Cardiac septum (tissue), 1 donor: ENCODE results near the gene UGGT2. TPM values are rescaled to one million over a fixed set of nuclear protein-coding genes. Genes with fewer than 3 reads are reported as not detected.
A peak's percentile ranks its signal among the peaks of the same experiment; 100 is the strongest.
"Not testable (repeated sequence)": the region's sequence is repeated elsewhere in the genome, so short reads cannot be mapped to it uniquely, and the experiment has no call there.

Experiments
- DNase-seq: peaks from one replicate; pipeline ENCODE4 v3.0.0-alpha.2; 2020; ENCODE audit warnings: low spot score
- intact Hi-C: fragments of 100-400 bp; cut with DNase I; formaldehyde crosslinking; loops from one replicate; pipeline ENCODE4 v1.14.0; 2022
- total RNA-seq: library from RNA; stranded (reverse); fragmentation: NEBNext Ultra II Directional; extraction: Animal tissue kit (Norgen Biotek cat#: 25700); gene quantifications from one replicate; pipeline ENCODE4 v1.2.1, GENCODE V29; 2021
- donor health status: DM: no; HTN: no; CAD: no.

Gene UGGT2
- total RNA-seq, 1 donor from 2014 or later: 13.9 TPM

DNA sequence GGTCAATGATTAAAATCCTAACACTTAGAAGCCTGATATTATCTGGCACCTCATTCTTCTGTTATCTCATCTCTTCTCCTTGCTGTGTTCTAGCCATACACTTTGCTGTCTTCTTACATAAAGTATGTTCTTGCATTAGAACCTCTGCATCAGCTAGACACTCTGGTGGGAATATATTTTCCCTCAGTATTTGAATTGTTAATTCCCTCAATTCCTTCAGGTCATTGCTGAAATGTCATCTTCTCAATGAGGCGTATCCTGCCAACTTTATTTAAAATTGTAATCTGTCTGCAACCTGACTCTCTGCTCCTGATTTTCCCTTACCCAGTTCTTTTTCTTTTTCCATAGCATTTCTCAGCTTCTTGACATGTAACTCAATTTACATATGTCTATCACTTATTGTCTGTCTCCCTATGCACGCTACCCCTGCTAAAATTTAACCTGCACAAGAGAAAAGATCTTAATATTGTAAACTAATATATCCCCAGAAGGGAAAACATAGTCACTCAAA, 138.2 kb downstream of the UGGT2 start:
- intact Hi-C loops: no loop called here
- no peak for DNase-seq

DNA sequence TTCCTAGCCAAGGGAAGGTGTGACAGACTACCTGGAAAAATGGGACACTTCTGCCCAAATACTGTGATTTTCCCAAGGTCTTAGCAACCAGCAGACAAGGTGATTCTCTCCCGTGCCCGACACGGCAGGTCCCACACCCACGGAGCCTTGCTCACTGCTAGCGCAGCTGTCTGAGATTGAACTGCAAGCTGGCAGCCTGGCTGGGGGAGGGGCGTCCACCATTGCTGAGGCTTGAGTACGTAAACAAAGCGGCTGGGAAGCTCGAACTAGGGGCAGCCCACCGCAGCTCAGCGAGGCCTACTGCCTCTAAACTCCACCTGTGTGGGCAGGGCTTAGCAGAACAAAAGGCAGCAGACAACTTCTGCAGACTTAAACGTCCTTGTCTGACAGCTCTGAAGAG, 146.2 kb downstream of the UGGT2 start:
- intact Hi-C loops: no loop called here
- no peak for DNase-seq

DNA sequence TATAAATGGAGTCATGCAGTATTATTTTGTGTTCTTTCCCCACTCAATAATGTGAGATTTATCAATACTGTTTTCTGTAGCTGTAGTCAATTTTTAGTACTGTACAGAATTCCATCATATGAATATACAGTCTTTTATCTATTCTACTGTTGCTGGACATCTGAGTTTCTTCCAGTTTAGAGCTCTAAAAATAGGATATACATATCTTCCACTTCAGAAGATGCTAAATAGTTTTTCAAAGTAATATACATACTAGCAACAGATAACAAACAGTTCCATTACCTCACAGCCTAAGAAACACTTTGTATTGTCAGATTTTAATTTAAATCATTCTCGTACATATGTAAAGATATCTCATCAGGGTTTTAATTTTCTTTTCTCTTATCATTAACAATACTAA, 149.6 kb downstream of the UGGT2 start:
- intact Hi-C loops: no loop called here
- no peak for DNase-seq

DNA sequence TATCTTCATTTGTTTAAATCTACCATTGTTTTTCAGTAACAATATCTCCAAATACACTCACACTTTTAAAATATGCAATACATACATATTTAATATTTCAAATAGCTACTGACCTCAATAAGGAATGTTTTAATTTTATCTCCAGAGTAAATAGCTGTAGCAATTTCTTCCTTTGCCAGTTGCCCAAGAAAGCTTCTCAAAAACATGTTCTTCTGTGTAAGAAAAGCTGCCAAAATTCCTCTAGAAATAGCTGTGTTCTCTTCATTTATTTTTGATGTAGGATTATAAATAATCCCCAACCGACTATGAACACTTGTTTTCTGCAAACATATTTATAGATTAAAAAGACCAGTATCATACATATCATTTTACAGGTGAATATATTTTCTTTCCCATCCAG, 150.5 kb downstream of the UGGT2 start:
- no peak for DNase-seq

DNA sequence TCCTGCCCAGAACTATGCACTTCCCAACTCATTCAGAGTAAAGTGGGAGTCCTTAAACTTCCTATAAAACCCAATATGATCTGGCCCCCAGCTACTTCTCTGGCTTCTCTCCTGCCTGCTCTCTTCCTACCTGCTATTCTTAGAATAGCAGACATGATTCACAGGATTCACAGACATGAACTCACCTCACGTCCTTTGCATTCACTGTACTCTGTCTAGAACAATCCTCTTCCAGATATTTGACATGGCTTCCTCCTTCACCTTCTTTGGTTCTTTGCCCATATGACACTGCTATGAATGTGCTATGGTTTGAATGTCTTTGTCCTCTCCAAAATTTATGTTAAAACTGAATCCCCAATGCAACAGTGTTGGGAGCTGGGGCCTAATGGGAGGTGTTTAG, 154.9 kb downstream of the UGGT2 start:
- DNase-seq: no peak
- intact Hi-C loops: no loop called here

More for the DNA sequence above, 150.5 kb downstream of the UGGT2 start:
- intact Hi-C loops: no loop called here

DNA sequence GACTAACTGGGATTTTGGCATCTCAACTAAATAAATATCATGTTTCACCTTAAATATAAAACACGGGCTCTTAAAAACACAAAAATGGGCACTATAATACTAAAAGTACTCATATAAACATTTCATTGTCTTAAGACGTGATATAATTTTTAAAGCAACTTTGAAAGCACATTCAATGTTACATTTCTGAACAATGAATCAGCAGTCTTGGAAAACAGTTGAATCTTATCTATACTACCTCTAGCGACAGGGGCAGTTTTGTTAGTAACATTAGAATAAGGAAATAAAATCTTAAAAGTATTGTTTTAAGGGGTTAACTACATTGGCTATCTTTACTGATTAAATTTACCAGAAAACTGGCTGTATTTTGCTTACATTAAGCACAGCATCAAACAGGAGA, 156.9 kb downstream of the UGGT2 start:
- no peak for DNase-seq
- intact Hi-C loops: no loop called here

DNA sequence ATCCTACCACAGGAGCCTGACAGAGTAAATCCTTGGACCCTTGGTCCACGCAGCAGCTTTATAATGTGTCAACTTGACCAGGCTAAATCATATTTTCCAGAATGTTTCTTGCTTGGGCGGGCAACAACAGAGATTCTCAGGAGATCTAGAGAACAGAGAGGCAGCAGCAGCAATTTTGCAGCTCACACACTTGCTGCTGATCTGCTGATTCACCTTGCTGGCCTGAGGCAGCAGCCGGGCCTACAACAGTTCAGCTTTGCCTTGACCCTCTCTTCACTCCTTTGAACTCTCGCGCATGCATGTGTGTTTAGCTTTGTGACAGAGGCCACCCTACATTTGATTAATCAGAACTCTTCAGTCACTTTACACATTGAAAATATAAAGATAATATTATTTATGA, 159.3 kb downstream of the UGGT2 start:
- intact Hi-C loops: no loop called here
- DNase-seq: no peak

DNA sequence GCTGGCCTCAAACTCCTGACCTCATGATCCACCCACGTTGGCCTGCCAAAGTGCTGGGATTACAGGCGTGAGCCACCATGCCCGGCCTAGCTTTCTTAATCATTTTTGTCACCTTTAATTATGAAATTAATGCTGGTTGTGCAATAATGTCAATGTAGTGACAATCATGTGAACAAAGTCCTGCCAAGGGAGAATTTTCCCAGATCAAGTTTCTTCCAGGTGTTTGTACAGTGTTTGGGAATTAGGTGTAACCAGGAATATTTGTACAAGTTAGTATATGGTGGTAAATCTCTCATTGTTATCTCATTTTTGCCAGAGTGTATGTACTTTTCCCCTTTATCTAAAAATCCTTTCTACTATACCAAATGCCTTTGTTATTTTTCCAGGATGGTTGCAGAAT, 171.1 kb downstream of the UGGT2 start:
- intact Hi-C loops: no loop called here
- DNase-seq: no peak

DNA sequence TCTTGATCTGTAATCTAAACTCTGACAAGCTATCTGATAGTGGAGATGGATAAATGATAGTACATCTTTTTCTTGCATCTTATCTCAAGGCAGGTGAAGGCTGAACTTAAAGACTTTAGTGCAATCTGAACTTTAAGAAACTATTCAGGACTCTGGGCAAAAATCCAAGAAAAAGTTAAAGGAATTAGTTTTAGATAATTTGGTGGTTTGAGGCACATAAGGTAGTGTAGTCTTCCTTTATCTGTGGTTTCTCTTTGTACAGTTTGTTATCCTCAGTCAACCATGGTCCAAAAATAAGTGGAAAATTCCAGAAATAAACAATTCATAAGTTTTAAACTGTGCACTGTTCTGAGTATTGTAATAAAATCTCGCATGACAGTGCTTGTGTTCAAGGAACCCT, 172.9 kb downstream of the UGGT2 start:
- intact Hi-C loops: no loop called here

DNA sequence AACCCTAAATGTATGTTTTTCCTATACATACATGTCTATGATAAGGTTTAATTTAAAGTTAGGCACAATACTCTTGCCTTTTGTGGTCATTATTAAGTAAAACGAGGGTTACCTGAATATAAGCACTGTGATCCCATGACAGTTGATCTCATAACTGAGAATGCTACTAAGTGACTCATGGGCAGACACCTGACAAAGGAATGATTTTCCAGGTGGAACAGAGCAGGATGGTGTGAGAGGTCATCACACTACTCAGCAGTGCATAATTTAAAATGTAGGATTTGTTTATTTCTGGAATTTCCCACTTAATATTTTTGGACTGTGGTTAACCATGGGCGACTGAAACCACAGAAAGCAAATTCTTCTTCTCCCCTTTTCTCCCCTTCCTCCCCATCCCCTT, 178.9 kb downstream of the UGGT2 start:
- no peak for DNase-seq
- intact Hi-C loops: no loop called here

More for the DNA sequence above, 172.9 kb downstream of the UGGT2 start:
- DNase-seq: no peak

DNA sequence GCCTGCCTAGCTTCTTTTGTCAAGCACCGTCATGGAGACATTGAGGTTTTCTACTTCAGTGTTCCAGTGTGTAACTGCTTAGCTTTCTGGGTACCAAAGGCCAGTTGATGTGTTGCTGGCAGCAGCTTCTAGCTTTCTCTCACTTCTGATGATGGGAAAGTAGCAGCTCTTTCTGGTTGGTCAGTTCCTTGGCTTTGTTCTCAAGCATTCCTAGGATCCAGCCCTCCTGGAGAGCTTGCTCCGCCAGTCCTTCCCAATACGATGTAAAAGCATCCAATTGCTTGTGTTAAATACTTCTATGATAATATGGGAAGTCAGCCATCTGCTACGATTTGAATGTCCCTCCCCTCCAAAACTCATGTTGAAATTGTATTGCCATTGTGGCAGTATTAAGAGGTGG, 182.8 kb downstream of the UGGT2 start:
- intact Hi-C loops: no loop called here
- no peak for DNase-seq

DNA sequence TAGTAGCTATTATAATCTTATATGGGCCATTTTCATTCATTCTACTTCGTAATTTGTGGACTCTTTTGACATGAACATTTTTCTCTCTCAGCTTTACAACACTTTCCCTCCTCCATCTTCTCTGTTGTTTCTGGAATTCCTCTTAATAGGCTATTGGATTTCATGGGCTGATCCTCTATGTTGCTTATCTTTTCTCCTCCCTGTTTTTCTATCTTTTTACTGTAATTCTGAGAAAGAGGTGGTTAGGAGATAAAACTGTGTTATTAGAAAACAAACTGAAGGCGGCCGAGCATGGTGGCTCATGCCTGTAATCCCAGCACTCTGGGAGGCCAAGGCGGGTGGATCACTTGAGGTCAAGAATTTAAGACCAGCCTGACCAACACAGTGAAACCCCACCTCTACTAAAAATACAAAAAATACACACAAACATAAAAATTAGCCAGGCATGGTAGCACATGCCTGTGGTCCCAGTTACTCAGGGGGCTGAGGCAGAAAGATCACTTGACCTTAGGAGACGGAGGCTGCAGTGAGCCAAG, 188.1 kb downstream of the UGGT2 start:
- DNase-seq: no peak
- intact Hi-C loops: no loop called here

DNA sequence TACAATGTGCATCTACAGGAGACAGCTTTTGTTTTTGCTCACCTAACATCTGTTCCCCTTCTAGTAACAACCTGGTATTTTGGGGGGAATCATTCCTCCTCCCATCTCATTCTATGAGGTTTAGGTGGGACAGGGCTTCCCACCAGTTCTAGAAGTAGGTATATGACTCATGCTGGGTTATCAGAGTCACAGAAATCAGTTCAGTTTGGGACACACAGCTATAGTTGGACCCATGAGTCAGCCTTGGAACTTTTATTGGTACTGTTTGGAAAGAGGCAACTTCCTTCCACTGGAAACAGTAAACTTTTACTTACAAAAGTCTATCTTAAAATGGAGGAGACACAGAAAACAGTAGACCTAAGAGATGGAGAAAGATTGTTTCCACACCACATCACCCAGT, 190.8 kb downstream of the UGGT2 start:
- intact Hi-C loops: no loop called here

DNA sequence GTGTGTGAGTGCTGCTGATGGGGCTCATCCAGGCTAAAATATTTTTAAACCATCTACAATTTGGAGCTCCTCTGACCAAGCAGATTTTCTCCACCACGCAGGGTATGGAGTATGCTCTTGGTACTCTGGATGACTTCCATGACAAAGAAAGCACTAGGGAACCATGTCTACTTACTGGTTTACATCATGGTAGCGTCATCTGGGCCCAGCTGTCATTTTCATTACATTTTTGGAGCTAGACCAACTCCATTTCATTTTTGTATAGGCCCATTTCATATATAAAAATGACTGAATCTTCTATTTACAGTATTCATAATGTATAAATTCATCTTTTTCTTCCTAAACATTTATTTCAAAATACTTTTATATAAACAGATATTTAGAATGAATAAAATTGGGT, 191.9 kb downstream of the UGGT2 start:
- intact Hi-C loops: no loop called here
- no peak for DNase-seq

More for the DNA sequence above, 190.8 kb downstream of the UGGT2 start:
- no peak for DNase-seq

DNA sequence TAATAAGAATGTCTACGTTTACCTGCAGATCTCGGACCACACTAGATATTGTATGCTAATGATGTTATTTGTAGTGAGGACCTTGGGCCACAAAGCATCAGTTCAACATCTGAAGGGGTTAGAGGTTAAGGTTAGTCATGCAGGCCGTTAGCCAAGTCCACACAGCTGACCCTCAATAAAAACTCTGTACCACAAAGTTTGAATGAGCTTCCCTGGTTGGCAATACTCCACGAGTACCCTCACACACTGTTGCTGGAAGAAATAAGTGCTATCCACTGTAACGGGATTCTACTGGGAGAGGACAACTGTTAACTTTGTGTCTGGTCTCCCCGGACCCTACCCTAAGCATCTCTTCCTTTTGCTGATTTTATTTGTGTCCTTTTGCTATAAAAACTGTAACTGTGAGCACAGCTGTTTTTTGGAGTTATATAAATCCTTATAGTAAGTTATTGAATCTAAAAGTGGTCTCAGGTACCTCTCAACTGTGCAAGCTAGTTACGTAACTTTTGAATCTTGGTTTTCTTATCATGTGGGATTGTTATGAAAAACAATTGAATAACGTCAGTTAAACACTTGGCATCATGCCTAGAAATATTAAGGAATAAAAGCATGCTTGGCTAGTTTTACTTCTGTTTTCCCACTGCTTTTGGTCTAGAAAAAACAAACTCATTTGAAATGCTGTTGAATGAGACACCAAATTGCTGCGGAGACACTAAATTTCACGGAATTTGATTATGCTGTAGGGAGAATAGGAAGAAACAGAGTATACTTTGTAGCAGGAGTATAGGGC, 194.7 kb downstream of the UGGT2 start:
- no peak for DNase-seq
- intact Hi-C loops: no loop called here

DNA sequence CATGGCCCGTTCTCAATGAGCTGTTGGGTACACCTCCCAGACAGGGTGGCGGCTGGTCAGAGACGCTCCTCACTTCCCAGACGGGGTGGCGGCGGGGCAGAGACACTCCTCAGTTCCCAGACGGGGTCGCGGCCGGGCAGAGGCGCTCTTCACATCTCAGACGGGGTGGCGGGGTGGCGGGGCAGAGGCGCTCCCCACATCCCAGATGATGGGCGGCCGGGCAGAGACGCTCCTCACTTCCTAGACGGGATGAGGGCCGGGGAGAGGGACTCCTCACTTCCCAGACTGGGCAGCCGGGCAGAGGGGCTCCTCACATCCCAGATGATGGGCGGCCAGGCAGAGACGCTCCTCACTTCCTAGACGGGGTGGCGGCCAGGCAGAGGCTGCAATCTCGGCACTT, 207.5 kb downstream of the UGGT2 start:
- DNase-seq, intact Hi-C loops: not testable (repeated sequence)

DNA sequence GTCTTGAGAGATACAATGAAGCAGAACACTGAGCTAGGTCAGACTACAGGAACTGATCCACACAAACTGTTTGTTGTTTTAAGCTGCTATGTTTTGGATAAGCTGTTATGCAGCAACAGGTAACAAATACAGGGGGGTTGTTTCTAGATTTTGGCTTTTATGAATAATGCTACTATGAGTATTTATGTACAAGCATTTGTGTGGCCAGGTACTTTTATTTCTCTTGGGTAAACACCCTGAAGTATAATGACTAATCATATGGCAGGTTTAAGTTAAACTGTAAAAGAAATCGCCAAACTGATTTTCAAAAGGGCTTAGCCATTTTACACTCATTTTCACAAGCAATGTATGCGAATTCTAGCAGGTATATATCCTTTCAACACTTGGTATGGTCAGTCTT, 210.3 kb downstream of the UGGT2 start:
- intact Hi-C loops: no loop called here
- no peak for DNase-seq

DNA sequence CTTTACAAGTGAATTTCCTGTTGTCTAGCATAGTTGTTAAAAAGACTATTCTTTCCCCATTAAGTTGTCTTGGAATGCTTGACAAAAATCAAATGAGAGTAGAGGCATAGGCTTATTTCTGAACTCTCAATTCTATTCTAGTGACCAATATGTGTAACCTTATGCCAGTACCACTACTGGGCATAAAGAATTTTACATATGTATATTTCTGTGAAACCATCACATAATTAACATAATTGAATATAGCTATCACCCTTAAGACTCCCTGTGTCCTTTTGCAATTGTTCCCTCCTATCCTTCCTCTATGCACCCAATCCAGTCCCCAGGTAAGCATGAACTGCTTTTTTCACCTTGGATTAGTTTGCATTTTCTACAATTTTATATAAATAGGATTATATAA, 211.3 kb downstream of the UGGT2 start:
- intact Hi-C loops: no loop called here
- no peak for DNase-seq

DNA sequence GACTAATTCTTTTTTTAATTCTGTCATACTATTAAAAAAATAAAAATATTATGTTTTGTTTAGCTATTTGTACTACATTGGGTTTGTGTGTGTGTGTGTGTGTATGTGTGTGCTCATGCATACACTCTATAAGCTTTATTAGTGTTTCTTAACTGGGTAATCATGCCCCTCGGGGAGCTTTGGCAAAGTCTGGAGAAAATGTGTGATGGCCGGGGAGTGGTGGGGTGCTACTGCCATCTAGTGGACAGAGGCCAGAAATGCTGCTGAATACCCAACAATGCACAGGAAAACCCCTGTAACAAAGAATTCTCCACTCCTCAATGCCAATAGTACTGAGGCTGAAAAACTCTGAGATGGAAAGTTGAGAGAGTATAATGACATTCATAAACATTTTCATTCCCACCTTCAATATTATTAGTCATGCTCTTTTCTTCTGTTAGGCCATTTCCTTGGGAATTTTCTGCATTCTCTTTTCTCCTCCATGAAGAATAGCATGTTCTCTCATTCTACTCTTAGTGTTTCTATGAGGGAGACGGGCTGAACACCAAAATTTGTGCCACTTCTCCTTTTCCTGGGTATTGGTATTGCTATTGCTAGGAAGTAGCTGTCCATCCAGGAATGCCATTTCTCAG, 219.0 kb downstream of the UGGT2 start:
- intact Hi-C loops: loop anchor here (2.0 to 5.0 kb wide), 3 partner anchors 157 to 642 kb away; partner anchors contain the start of gene DNAJC3
- peak; percentile 80 for DNase-seq

DNA sequence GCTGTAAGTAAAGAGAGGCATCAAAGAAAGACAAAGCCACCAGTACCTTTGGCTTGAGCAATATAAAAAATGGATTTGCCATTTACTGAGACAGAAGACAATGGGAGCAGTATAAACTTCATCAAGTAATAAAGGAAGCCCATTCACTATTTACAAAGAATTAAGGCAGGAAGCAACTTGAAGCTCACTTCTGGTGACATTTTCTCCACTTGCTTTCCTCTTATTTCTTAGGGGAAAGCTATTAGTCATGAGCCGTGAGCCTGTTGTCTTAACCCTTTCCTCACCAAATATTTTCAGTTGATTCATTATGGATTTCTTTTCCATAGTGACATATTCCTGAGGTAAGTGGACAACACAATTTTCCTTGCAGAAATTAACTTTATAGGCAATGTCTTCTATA, 219.5 kb downstream of the UGGT2 start:
- no peak for DNase-seq
- intact Hi-C loops: loop anchor here (2.0 to 5.0 kb wide), 3 partner anchors 156 to 641 kb away; partner anchors contain the start of gene DNAJC3

DNA sequence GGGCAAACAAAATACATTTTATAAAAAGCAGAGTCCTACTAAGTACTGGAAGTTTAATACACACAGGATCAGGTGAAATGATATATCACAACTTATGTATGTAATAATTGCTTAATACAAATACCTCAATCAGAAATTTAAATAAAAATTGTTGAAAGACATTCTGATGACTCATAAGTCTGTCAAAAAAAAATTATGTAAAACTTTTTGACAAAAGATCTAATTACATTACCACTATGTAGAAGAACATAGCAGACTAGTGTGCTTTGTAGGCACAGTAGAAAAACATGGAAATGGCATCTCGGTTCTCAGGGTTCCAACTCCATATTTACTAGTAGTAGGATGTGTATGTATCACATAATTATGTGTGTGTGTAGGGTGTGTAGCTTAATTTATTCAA, 220.1 kb downstream of the UGGT2 start:
- intact Hi-C loops: loop anchor here (5.0 kb wide), 2 partner anchors 156 to 641 kb away; partner anchors contain the start of gene DNAJC3
- no peak for DNase-seq
